IPS DF 6.9 (cell line): ENCODE results near the gene SLC7A10.
"Not testable (repeated sequence)": the region's sequence is repeated elsewhere in the genome, so short reads cannot be mapped to it uniquely, and the experiment has no call there.

Experiments
- DNase-seq: peaks from one replicate; pipeline ENCODE4 v3.0.0-alpha.2; 2013; ENCODE audit warnings: low read depth, low spot score
- H3K27ac ChIP-seq: one replicate; pipeline ENCODE4 v1.5.1; 2013; ENCODE audit warnings: low read length, control low read depth
- H3K27me3 ChIP-seq: 2 replicates; pipeline ENCODE4 v1.6.1; 2013; ENCODE audit warnings: mild to moderate bottlenecking, low read length; ENCODE audit not compliant: control insufficient read depth, insufficient read depth
- H3K36me3 ChIP-seq: 2 replicates; pipeline ENCODE4 v1.6.1; 2013; ENCODE audit warnings: low read length; ENCODE audit not compliant: control insufficient read depth, insufficient read depth
- H3K4me1 ChIP-seq: 2 replicates; pipeline ENCODE4 v1.6.1; 2013; ENCODE audit warnings: low read length; ENCODE audit not compliant: control insufficient read depth, insufficient read depth
- H3K4me3 ChIP-seq: 2 replicates; pipeline ENCODE4 v1.5.1; 2013; ENCODE audit warnings: mild to moderate bottlenecking, low read length
- H3K9me3 ChIP-seq: 2 replicates; pipeline ENCODE4 v1.6.1; 2013; ENCODE audit warnings: low read length, inconsistent platforms; ENCODE audit not compliant: control insufficient read depth, insufficient read depth
- WGBS: extraction: QIAGEN DNeasy Blood & Tissue Kit; methylation state at CpG from one replicate; pipeline ENCODE4 v1.1.7; 2013; ENCODE audit warnings: mixed read lengths, missing lambda C conversion rate; ENCODE audit not compliant: insufficient read length, insufficient coverage; 5-methylcytosine and 5-hydroxymethylcytosine counted together

SLC7A10 gene

DNA sequence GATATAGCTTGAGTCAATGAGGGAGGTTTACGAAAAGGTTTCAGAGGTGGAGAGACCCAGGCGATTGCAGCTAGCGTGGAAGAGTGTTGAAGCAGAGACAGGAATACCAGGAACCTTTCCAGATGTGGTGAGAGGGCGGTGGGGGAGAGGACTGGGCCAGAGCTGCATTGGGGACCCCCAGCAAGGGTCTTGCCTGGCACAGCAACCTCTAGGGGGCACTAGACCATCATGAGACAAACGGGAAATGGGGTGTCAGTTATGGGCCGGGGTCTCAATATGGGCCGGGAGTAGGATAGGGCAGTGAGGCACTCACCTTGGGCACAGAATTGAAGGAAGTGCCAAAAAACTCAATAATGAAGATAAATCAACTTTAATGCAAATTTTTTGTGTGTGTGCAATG lies 33.6 kb downstream of the SLC7A10 start:
- H3K4me1 ChIP-seq = peaks cover 2% of the 10 kb centered on the region; the same call in 1 of the 2 replicates
- WGBS = no CpG with 5 or more reads among the region's 7 CpGs
- DNase-seq = no peak
- no peak overlapping the region for H3K4me3 ChIP-seq
- H3K36me3 ChIP-seq = no peaks in the 10 kb centered on the region
- H3K27me3 ChIP-seq = peaks cover 5% of the 10 kb centered on the region; the same call in 1 of the 2 replicates
- H3K9me3 ChIP-seq = no peaks in the 10 kb centered on the region
- no peak overlapping the region for H3K27ac ChIP-seq

DNA sequence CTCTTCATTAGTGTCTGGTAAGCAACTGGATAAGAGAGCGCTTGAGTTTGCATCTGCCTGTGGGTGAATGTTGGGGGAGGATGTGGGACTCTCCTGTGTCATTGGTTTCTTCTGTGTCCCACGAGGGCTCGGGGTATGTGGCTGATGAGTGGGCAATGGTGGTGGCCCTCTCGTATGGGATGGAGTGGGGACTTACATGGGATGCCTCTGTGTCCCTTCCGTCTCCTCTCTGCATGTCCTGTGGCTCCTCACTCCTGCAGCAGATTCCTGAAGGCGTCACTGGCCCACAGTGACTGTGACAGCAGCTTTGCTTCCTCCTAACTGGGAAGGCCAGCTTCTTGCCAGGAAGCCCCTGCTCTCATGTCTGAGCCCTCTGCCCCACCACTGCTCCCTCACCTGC lies 34.1 kb downstream of the SLC7A10 start:
- H3K27me3 ChIP-seq = peaks cover 5% of the 10 kb centered on the region; the same call in 1 of the 2 replicates
- H3K4me1 ChIP-seq = peaks cover 2% of the 10 kb centered on the region; the same call in 1 of the 2 replicates
- DNase-seq = no peak
- H3K9me3 ChIP-seq = no peaks in the 10 kb centered on the region
- H3K4me3 ChIP-seq = no peak overlapping the region
- WGBS = no CpG with 5 or more reads among the region's 6 CpGs
- no peak overlapping the region for H3K27ac ChIP-seq
- no peaks in the 10 kb centered on the region for H3K36me3 ChIP-seq

DNA sequence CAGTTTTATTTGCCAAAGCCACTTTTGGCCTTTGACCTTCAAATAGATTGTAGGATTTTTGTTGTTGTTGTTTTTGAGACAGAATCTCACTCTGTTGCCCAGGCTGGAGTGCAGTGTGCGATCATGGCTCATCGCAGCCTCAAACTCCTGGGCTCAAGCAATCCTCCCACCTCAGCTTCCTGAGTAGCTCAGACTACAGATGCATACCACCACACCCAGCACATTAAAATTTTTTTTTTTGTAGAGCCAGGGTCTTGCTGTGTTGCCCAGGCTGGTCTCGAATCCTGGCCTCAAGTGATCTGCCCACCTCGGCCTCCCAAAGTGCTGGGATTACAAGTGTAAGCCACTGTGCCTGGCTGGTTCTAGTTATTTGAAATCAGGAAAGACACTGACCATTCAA lies 34.6 kb downstream of the SLC7A10 start:
- WGBS = no CpG with 5 or more reads among the region's 4 CpGs
- H3K9me3 ChIP-seq, H3K4me1 ChIP-seq, DNase-seq, H3K4me3 ChIP-seq, H3K36me3 ChIP-seq, H3K27me3 ChIP-seq, H3K27ac ChIP-seq: not testable (repeated sequence)

DNA sequence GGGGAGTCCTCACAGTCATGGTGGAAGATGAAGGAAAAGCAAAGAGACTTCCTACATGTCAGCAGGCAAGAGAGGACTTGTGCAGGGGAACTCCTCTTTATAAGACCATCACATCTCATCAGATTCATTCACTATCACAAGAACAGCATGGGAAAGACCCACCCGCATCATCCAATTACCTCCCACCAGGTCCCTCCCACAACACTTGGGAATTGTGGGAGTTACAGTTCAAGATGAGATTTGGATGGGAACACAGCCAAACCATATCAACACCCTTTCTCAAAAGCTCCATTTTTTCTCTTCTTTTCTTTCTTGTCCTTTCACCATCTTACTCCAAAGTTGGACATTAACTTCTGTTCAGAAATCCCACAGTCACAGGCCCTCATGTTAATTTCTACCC lies 36.2 kb downstream of the SLC7A10 start:
- no peak overlapping the region for H3K4me3 ChIP-seq
- no CpG with 5 or more reads among the region's 1 CpG for WGBS
- no peak for DNase-seq

DNA sequence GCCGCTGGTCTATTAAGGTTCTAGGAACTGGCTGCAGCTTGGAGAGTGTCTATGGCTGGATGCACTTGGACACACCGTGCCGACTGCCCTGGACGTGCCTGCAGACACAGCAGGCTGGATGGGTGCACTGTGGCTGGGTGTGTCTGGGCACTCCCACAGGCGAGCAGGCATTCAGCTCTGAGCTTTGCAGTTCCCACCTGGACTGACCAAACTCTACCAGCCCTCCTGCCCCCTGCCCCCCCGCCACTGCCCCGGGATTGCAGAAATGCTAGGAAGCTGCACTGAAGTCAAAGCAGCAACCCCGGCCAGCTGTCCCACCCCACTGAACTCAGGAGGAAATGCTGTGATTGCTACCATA lies 38.5 kb downstream of the SLC7A10 start:
- no peak for DNase-seq
- H3K36me3 ChIP-seq = no peaks in the 10 kb centered on the region
- no peak overlapping the region for H3K4me3 ChIP-seq
- no peak overlapping the region for H3K27ac ChIP-seq
- H3K27me3 ChIP-seq = no peaks in the 10 kb centered on the region
- no peaks in the 10 kb centered on the region for H3K4me1 ChIP-seq
- whole genome bisulfite sequencing = no CpG with 5 or more reads among the region's 8 CpGs
- no peaks in the 10 kb centered on the region for H3K9me3 ChIP-seq

More for the DNA sequence above, 36.2 kb downstream of the SLC7A10 start:
- no peak overlapping the region for H3K27ac ChIP-seq
- no peaks in the 10 kb centered on the region for H3K9me3 ChIP-seq
- peaks cover 2% of the 10 kb centered on the region; the same call in 1 of the 2 replicates for H3K4me1 ChIP-seq
- peaks cover 5% of the 10 kb centered on the region; the same call in 1 of the 2 replicates for H3K27me3 ChIP-seq
- no peaks in the 10 kb centered on the region for H3K36me3 ChIP-seq

DNA sequence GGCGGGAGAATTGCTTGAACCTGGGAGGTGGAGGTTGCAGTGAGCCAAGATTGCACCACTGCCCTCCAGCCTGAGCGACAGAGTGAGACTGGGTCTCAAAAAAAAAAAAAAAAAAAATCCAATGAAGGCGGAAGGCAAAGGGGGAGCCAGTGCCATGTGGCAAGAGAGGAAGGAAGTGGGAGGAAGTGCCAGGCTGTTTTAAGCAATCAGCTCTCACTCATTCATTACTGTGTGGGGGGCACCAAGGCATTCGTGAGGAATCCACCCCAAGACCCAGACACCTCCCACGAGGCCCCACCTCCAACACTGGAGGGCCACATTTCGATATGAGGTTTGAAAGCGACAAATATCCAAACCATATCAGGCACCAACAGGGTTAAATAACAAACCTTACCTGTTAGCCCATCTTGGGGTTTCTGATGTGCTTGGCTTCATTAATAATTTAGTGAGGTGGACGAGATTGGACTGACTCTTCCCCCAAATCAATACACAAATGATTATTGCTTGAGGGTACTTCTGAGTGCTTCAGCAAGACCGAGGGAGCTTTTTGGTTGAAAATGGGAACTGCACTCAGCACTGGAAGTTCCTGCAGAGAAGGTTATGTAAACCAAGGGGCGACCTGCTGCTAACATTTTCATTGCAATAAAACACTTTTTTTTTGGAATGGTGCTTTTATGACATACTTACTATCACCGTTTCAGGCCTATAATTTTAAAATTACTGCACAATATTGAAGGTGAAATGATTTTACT lies 39.0 kb downstream of the SLC7A10 start:
- no peaks in the 10 kb centered on the region for H3K36me3 ChIP-seq
- no peak overlapping the region for H3K27ac ChIP-seq
- no peaks in the 10 kb centered on the region for H3K9me3 ChIP-seq
- H3K27me3 ChIP-seq = no peaks in the 10 kb centered on the region
- WGBS = no CpG with 5 or more reads among the region's 11 CpGs
- DNase-seq = no peak
- no peaks in the 10 kb centered on the region for H3K4me1 ChIP-seq
- no peak overlapping the region for H3K4me3 ChIP-seq

DNA sequence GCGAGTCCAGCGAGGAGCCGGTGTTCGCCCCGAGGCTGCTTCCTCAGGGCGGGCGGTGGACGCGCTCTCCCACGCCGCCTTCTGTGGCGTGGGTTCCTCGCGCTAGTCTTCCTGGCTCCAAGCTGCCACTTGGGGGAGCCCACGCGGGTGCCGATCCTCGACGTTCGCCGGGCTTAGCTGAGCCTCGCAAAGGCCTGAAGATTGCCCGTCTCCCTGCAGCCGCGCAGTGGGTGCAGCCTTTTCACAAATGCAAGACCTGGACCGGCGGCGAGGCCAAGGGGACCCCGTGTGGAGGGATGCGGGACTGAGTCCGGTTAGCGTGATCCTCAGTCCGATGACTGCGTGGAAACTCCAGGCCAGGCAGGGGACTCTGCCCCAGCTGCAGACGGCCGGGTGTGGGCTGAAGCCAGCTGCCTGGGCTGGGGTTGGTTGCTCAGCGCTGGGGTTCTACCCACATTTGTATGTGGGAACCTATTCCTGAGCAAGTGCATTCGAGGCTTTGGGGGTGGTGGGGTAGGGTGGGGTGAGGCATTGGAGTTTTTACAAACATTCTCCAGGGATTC lies 48.2 kb downstream of the SLC7A10 start:
- no peak overlapping the region for H3K27ac ChIP-seq
- peaks cover 2% of the 10 kb centered on the region; the same call in 1 of the 2 replicates for H3K4me1 ChIP-seq
- no CpG with 5 or more reads among the region's 38 CpGs for WGBS
- peak overlapping the region; percentile 60 for H3K4me3 ChIP-seq
- DNase-seq = no peak
- H3K9me3 ChIP-seq = no peaks in the 10 kb centered on the region
- H3K27me3 ChIP-seq = no peaks in the 10 kb centered on the region
- H3K36me3 ChIP-seq = no peaks in the 10 kb centered on the region

DNA sequence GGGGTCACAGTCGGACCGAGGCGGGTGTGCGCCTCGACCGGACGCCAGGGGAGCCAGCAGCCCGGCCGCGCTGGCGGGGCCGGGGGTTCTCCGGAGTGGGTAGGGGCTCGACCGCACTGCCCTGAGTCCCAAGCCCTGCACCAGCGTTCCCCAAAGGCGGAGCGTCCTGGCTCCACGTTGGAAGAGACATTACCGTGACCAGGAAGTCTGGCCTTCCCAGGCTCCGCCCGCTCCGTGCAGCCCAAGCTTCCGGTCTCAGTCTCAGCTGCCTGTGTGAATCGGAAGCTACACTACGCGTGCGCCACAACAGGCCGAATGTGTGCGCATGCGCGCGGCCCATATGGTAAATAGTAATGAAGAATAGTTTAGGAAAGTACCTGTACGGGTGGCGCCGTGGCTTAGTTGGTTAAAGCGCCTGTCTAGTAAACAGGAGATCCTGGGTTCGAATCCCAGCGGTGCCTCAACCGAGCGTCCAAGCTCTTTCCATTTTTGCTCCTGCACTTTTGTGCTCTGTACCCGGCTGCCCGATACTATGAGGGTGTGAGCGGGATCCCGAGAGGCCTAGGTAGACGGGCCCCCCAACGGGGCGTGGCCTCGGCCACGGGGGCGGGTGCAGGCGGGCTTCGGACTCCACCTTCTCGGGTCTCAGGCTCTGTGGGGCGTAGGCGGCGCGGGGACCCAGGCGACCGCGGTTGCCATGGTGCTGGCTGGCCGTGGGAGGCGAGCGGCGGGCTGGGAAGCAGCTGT lies 48.8 kb downstream of the SLC7A10 start:
- Histone ChIP-seq H3K4me1 (peaks cover 2% of the 10 kb centered on the region; the same call in 1 of the 2 replicates), H3K4me3 (peak overlapping the region; percentile 88), H3K27me3 (no peaks in the 10 kb centered on the region), H3K9me3 (no peaks in the 10 kb centered on the region), H3K36me3 (no peaks in the 10 kb centered on the region), H3K27ac (no peak overlapping the region)
- WGBS = no CpG with 5 or more reads among the region's 65 CpGs
- DNase-seq = peak; percentile 84

DNA sequence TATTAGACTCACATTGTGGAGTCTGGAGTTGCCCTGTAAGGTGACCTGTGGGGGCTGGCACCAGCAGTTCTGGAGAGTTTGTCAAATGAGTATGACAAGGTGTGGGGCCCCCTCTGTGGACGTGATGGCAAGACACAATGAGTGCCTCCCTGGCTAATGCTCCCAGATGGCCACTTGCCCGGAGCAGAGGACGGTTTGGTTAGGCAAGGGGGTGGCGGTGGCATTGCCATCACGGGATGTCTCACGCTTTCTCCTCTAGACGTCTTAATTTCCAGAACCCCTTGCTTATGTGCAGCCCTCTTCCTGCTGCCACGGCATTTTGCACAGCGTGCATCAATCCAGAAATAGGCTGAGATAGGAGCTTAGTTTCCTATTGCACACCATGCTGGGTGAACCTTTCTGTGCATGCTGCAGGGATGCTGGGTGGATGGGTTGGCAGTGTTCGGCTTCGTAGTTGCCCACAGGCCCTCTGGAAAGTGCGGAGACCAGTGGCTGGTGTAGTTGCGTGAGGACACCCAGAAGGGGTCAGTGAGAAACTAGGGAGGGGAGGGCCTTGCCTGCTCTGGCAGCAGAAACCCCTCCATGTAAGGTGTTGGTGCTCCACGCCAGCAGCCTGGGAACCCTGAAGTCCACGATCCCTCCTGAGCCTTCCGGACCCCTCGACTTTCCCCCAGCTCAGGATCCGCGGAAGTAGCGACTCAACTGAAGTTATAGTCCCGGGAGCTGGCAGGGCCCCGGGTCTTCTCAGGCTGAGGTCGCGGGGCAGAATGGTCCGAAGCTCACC lies 49.6 kb downstream of the SLC7A10 start:
- H3K4me1 ChIP-seq = peaks cover 2% of the 10 kb centered on the region; the same call in 1 of the 2 replicates
- no CpG with 5 or more reads among the region's 25 CpGs for WGBS
- H3K27ac ChIP-seq = no peak overlapping the region
- no peaks in the 10 kb centered on the region for H3K36me3 ChIP-seq
- no peak for DNase-seq
- H3K9me3 ChIP-seq = no peaks in the 10 kb centered on the region
- peak overlapping the region; percentile 88 for H3K4me3 ChIP-seq
- H3K27me3 ChIP-seq = no peaks in the 10 kb centered on the region
